ENCODE measurements around the gene EFEMP1. TPM values are rescaled to one million over a fixed set of nuclear protein-coding genes. Genes with fewer than 3 reads are reported as not detected.

Gene EFEMP1
- polyA plus RNA-seq, 1 donor, result 38.0 TPM

DNA sequence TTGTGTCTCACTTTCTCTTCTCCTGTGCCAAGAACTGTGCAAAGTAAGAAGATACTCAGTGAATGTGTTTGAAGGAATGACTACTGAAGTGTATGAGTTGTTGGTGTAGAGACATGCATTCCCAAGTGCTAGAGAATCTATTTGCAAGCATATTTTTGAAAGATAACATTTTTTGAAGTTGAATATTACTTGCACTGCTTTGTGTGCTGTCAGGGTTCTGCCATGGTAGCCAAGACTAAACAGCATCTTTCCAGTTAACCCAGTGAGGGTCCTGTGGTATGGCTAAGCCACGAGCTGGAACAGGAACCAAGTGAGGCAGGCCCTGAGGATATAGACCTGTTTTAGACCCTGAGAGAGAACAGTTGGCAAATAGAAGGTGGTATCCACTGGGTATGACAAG lies 35.2 kb upstream of the EFEMP1 start:
- Histone ChIP-seq H3K4me1 (ENCODE audit: control insufficient read depth, insufficient read depth, low read length) (no peaks in the 10 kb centered on the region), H3K27ac (ENCODE audit: low read length) (no peak overlapping the region), H3K27me3 (ENCODE audit: control insufficient read depth, insufficient read depth, low read length) (no peaks in the 10 kb centered on the region), H3K9me3 (ENCODE audit: control insufficient read depth, low read depth, low read length) (no peaks in the 10 kb centered on the region), H3K4me3 (ENCODE audit: low read length) (no peak overlapping the region), H3K36me3 (ENCODE audit: control insufficient read depth, insufficient read depth, low read length) (no peaks in the 10 kb centered on the region)
- WGBS (ENCODE audit: insufficient coverage, low lambda C conversion rate), result no CpG with 5 or more reads among the region's 1 CpG
- no peak for DNase-seq

GRCh38 chr2:55957142-55957541 lies 33.6 kb upstream of the EFEMP1 start:
- H3K27ac ChIP-seq (ENCODE audit: low read length), result no peak overlapping the region
- H3K4me1 ChIP-seq (ENCODE audit: control insufficient read depth, insufficient read depth, low read length), result no peaks in the 10 kb centered on the region
- H3K4me3 ChIP-seq (ENCODE audit: low read length), result no peak overlapping the region
- no peak for DNase-seq
- H3K27me3 ChIP-seq (ENCODE audit: control insufficient read depth, insufficient read depth, low read length), result peaks cover 3% of the 10 kb centered on the region
- no peaks in the 10 kb centered on the region for H3K9me3 ChIP-seq (ENCODE audit: control insufficient read depth, low read depth, low read length)
- H3K36me3 ChIP-seq (ENCODE audit: control insufficient read depth, insufficient read depth, low read length), result no peaks in the 10 kb centered on the region
- 100% methylated on average over 1 of the region's 3 CpGs for WGBS (ENCODE audit: insufficient coverage, low lambda C conversion rate)

DNA sequence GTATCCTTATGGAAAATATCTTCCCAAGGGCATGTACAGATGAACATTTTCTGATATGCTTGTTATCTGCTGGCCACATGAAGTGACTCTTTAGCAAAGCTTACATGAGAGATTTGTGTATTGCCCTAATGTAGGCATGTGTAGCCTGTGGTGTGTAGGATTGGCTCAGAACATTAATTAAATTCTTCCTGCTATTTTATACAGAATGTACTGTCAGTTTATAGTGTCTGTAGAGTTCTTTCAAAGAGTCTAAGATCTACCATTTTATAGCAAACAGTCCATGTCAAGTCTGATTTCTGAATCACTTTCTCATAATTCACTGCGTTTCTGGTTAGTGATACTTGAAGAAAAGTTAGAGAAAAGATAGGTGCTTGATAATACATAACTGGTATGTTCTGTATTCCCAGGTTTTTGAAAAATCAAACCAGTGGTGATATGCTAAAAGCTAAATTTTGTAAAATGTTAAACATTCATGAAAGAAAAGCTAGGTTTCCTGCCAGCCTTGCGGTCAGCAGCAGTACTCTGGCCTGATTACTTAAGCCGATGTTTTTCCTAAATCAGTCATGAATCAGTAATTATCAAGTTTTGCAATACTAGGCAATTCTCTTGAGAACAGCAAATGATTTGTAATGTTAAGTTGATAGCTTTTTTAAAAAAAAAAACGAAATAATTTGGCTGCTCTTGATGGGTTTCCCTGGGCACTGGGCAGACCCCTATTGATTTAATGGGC lies 30.9 kb upstream of the EFEMP1 start:
- Histone ChIP-seq H3K27ac (ENCODE audit: low read length) (no peak overlapping the region), H3K4me3 (ENCODE audit: low read length) (no peak overlapping the region)
- WGBS (ENCODE audit: insufficient coverage, low lambda C conversion rate), result 100% methylated on average over 2 of the region's 4 CpGs

DNA sequence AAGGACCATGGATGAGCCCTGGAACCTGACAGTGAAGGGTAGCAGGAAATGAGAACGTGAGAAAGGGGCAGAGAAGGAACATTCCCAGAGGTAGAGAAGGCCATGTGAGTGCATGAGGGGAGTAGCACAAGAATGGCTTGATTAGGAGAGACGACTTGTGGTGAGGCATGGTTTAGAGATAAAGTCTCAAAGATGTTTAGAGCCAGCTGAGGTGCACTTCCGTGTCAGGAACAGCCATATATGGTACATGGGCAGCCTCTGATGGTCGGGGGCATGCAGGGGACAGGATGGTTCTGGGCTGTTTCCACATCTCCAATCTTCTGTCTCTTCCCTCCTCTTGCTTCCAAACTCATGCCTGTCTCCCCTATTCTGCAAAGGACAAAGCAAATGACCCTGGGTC lies 28.8 kb upstream of the EFEMP1 start:
- no peak overlapping the region for H3K4me3 ChIP-seq (ENCODE audit: low read length)
- WGBS (ENCODE audit: insufficient coverage, low lambda C conversion rate), result 57% methylated on average over 1 of the region's 4 CpGs
- DNase-seq, result no peak
- no peaks in the 10 kb centered on the region for H3K4me1 ChIP-seq (ENCODE audit: control insufficient read depth, insufficient read depth, low read length)
- no peaks in the 10 kb centered on the region for H3K9me3 ChIP-seq (ENCODE audit: control insufficient read depth, low read depth, low read length)
- no peaks in the 10 kb centered on the region for H3K36me3 ChIP-seq (ENCODE audit: control insufficient read depth, insufficient read depth, low read length)
- H3K27me3 ChIP-seq (ENCODE audit: control insufficient read depth, insufficient read depth, low read length), result peaks cover 3% of the 10 kb centered on the region
- no peak overlapping the region for H3K27ac ChIP-seq (ENCODE audit: low read length)

More for the DNA sequence above, 30.9 kb upstream of the EFEMP1 start:
- Histone ChIP-seq H3K9me3 (ENCODE audit: control insufficient read depth, low read depth, low read length) (no peaks in the 10 kb centered on the region), H3K27me3 (ENCODE audit: control insufficient read depth, insufficient read depth, low read length) (peaks cover 3% of the 10 kb centered on the region), H3K4me1 (ENCODE audit: control insufficient read depth, insufficient read depth, low read length) (no peaks in the 10 kb centered on the region), H3K36me3 (ENCODE audit: control insufficient read depth, insufficient read depth, low read length) (no peaks in the 10 kb centered on the region)
- DNase-seq, result no peak

GRCh38 chr2:55951533-55951932 lies 28.0 kb upstream of the EFEMP1 start:
- Histone ChIP-seq H3K4me1 (ENCODE audit: control insufficient read depth, insufficient read depth, low read length) (no peaks in the 10 kb centered on the region), H3K27me3 (ENCODE audit: control insufficient read depth, insufficient read depth, low read length) (peaks cover 3% of the 10 kb centered on the region), H3K27ac (ENCODE audit: low read length) (no peak overlapping the region), H3K4me3 (ENCODE audit: low read length) (no peak overlapping the region), H3K36me3 (ENCODE audit: control insufficient read depth, insufficient read depth, low read length) (no peaks in the 10 kb centered on the region), H3K9me3 (ENCODE audit: control insufficient read depth, low read depth, low read length) (no peaks in the 10 kb centered on the region)
- DNase-seq, result no peak
- WGBS (ENCODE audit: insufficient coverage, low lambda C conversion rate), result no CpG with 5 or more reads among the region's 5 CpGs

- peaks cover 3% of the 10 kb centered on the region for H3K27me3 ChIP-seq (ENCODE audit: control insufficient read depth, insufficient read depth, low read length)
- no peaks in the 10 kb centered on the region for H3K36me3 ChIP-seq (ENCODE audit: control insufficient read depth, insufficient read depth, low read length)
- DNase-seq, result no peak
- no CpG with 5 or more reads among the region's 2 CpGs for WGBS (ENCODE audit: insufficient coverage, low lambda C conversion rate)
- no peaks in the 10 kb centered on the region for H3K4me1 ChIP-seq (ENCODE audit: control insufficient read depth, insufficient read depth, low read length)
- H3K27ac ChIP-seq (ENCODE audit: low read length), result no peak overlapping the region
- no peak overlapping the region for H3K4me3 ChIP-seq (ENCODE audit: low read length)
- no peaks in the 10 kb centered on the region for H3K9me3 ChIP-seq (ENCODE audit: control insufficient read depth, low read depth, low read length)
Measured at GRCh38 chr2:55949613-55950012, 26.0 kb upstream of the EFEMP1 start.

DNA sequence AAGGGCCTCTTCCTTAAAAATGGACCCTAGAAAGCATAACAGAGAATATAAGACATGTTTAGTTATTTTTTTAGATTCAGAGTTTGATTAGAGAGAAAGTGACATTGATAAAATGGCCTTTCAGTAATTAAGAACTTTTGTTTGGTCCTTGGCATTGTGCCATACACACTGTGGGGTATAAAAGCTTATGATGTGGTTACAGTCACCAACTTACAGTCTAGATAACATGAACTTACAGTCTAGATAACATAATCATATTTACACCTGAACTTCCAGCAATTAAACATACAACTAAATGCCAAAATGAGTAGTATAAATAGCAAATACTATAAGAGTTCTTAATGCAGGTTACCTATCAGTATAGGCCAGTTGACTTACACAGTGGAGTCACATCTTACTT lies 25.6 kb upstream of the EFEMP1 start:
- H3K4me1 ChIP-seq (ENCODE audit: control insufficient read depth, insufficient read depth, low read length), result no peaks in the 10 kb centered on the region
- no peak for DNase-seq
- no peaks in the 10 kb centered on the region for H3K36me3 ChIP-seq (ENCODE audit: control insufficient read depth, insufficient read depth, low read length)
- H3K27ac ChIP-seq (ENCODE audit: low read length), result no peak overlapping the region
- peaks cover 3% of the 10 kb centered on the region for H3K27me3 ChIP-seq (ENCODE audit: control insufficient read depth, insufficient read depth, low read length)
- no peak overlapping the region for H3K4me3 ChIP-seq (ENCODE audit: low read length)
- no peaks in the 10 kb centered on the region for H3K9me3 ChIP-seq (ENCODE audit: control insufficient read depth, low read depth, low read length)

DNA sequence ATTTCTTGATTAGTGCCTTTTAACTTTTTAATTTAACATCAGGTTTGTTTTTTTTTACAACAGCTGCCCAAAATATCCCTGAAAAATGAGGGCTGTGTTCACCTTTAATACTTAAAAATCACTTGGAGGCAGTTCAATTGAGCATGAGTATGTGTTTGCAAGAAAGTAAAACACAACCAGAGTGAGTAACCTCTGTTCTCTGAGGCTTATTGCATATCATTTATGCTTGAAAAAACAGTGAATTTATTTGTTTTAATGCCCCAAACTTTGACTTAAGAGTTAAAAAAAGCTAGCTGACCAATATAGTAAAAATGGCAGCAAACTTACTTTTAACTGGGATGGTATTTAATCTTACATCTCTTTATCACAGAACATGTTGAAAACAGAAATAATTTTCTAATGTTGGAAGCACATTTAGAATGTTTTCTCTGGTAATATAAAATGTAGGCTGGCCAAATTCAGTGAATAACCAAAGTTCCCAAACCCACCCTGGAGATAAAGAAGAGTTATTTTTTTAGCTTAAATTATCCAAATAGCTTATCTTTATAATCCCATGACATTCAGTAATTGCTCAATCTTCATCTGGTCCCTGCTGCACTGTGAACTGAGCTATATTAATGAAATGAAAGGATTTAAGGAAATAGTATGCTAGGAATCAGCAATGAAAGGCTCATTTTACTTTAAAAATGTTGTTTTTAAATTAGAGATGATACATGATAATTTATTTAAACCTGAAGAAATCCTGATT lies 24.8 kb upstream of the EFEMP1 start:
- Histone ChIP-seq H3K9me3 (ENCODE audit: control insufficient read depth, low read depth, low read length) (no peaks in the 10 kb centered on the region), H3K4me3 (ENCODE audit: low read length) (no peak overlapping the region), H3K4me1 (ENCODE audit: control insufficient read depth, insufficient read depth, low read length) (no peaks in the 10 kb centered on the region), H3K27me3 (ENCODE audit: control insufficient read depth, insufficient read depth, low read length) (peaks cover 3% of the 10 kb centered on the region), H3K36me3 (ENCODE audit: control insufficient read depth, insufficient read depth, low read length) (no peaks in the 10 kb centered on the region), H3K27ac (ENCODE audit: low read length) (no peak overlapping the region)
- no peak for DNase-seq

DNA sequence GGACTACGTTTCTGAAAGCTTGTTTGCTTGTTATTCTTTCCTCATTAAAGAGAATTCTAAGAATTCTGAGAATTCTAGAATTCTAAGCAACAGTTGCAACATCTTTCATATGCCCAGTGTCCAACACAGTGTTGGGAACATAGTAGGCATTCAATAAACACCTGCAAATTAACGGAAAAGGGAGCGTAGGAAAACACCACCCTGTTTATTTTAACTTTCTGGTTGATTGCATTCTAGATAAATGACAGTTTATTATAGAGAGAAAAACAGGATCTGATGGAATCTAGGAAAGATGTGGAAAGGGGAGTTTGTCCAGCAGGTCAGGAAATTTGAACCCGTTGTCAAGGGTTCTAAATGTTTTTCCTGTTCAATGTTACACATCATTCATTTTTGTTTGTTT lies 24.2 kb upstream of the EFEMP1 start:
- H3K4me1 ChIP-seq (ENCODE audit: control insufficient read depth, insufficient read depth, low read length), result no peaks in the 10 kb centered on the region
- 60% methylated on average over 1 of the region's 4 CpGs for WGBS (ENCODE audit: insufficient coverage, low lambda C conversion rate)
- DNase-seq, result no peak
- no peaks in the 10 kb centered on the region for H3K9me3 ChIP-seq (ENCODE audit: control insufficient read depth, low read depth, low read length)
- no peak overlapping the region for H3K4me3 ChIP-seq (ENCODE audit: low read length)
- H3K27me3 ChIP-seq (ENCODE audit: control insufficient read depth, insufficient read depth, low read length), result peaks cover 2% of the 10 kb centered on the region
- no peaks in the 10 kb centered on the region for H3K36me3 ChIP-seq (ENCODE audit: control insufficient read depth, insufficient read depth, low read length)
- no peak overlapping the region for H3K27ac ChIP-seq (ENCODE audit: low read length)

- Histone ChIP-seq H3K9me3 (ENCODE audit: control insufficient read depth, low read depth, low read length) (no peaks in the 10 kb centered on the region), H3K4me1 (ENCODE audit: control insufficient read depth, insufficient read depth, low read length) (no peaks in the 10 kb centered on the region), H3K27ac (ENCODE audit: low read length) (no peak overlapping the region), H3K27me3 (ENCODE audit: control insufficient read depth, insufficient read depth, low read length) (no peaks in the 10 kb centered on the region), H3K4me3 (ENCODE audit: low read length) (no peak overlapping the region), H3K36me3 (ENCODE audit: control insufficient read depth, insufficient read depth, low read length) (no peaks in the 10 kb centered on the region)
- DNase-seq, result no peak
- WGBS (ENCODE audit: insufficient coverage, low lambda C conversion rate), result 20% methylated on average over 1 of the region's 1 CpG
Measured at GRCh38 chr2:55946793-55947192, 23.2 kb upstream of the EFEMP1 start.

DNA sequence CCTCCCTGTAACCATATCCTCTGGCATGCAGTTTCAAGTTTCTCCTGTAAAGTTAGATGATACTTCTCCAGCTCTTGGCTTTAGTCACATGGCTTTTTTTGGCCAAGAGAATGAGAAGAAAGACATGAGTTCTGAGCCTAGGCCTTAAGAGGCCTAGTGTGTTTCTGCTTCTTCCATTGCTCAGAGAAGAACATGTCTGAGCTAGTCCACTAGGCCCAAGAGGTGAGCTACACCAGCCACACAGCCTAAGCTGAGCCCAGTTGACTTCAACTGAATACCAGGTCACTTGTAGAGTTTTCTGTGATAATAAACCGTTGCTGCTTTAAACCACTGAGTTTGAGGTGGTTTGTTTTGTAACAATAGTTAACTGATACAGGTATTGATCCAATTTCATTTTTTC lies 19.9 kb upstream of the EFEMP1 start:
- H3K9me3 ChIP-seq (ENCODE audit: control insufficient read depth, low read depth, low read length), result no peaks in the 10 kb centered on the region
- no peaks in the 10 kb centered on the region for H3K36me3 ChIP-seq (ENCODE audit: control insufficient read depth, insufficient read depth, low read length)
- H3K27me3 ChIP-seq (ENCODE audit: control insufficient read depth, insufficient read depth, low read length), result no peaks in the 10 kb centered on the region
- DNase-seq, result no peak
- H3K4me3 ChIP-seq (ENCODE audit: low read length), result no peak overlapping the region
- no peaks in the 10 kb centered on the region for H3K4me1 ChIP-seq (ENCODE audit: control insufficient read depth, insufficient read depth, low read length)
- WGBS (ENCODE audit: insufficient coverage, low lambda C conversion rate), result no CpG with 5 or more reads among the region's 1 CpG
- no peak overlapping the region for H3K27ac ChIP-seq (ENCODE audit: low read length)

All from large intestine (tissue), 3 donors.